Astrocyte of the spinal cord (primary cell): ENCODE results near the gene BAG3.

ENCODE experiments used
- DNase-seq: peaks from one replicate; pipeline ENCODE4 v3.0.0; 2011; ENCODE audit warnings: low read depth, low spot score
- H3K4me3 ChIP-seq: 2 replicates; pipeline ENCODE4 v1.5.1; 2011; ENCODE audit warnings: low read depth, mild to moderate bottlenecking, low read length, moderate library complexity
- CTCF ChIP-seq: IDR thresholded peaks from 2 replicates; pipeline ENCODE4 v1.5.1; 2012; ENCODE audit warnings: low read depth, mild to moderate bottlenecking, low read length, inconsistent platforms
- in situ Hi-C: cut with HindIII; loops from 2 replicates; pipeline ENCODE4 v1.10.0; 2017; ENCODE audit warnings: low sequenced_read_pairs

Gene BAG3

GRCh38 chr10:119688033-119688508 lies 36.9 kb downstream of the BAG3 start:
- no peak overlapping the region for H3K4me3 ChIP-seq
- no peak for DNase-seq
- TF ChIP-seq CTCF, result no peak
- in situ Hi-C loops, result no loop called here

- in situ Hi-C loops, result no loop called here
- DNase-seq, result no peak
- H3K4me3 ChIP-seq, result no peak overlapping the region
- no peak for TF ChIP-seq CTCF
Measured at GRCh38 chr10:119689016-119689580, 37.9 kb downstream of the BAG3 start.

DNA sequence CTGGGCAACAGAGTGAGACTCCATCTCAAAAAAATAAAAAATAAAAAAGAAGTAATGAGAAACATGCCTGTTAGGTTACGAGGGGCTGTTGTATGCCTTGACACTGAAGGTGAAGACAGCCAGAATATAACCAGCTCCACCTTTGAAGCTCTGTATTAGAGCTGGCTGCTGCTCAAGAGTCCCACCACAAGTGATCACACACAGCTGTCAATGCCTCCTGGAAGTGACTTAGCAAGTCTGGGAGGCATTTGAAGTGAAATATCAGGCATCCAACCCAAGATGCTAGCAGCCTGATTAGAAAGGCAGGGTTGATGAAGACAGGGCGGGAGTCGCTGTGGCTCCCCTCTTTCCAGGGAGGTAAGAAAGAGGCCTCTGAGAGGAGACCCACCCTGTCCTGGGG lies 40.5 kb downstream of the BAG3 start:
- no peak for DNase-seq
- in situ Hi-C loops, result no loop called here
- no peak for TF ChIP-seq CTCF
- no peak overlapping the region for H3K4me3 ChIP-seq

DNA sequence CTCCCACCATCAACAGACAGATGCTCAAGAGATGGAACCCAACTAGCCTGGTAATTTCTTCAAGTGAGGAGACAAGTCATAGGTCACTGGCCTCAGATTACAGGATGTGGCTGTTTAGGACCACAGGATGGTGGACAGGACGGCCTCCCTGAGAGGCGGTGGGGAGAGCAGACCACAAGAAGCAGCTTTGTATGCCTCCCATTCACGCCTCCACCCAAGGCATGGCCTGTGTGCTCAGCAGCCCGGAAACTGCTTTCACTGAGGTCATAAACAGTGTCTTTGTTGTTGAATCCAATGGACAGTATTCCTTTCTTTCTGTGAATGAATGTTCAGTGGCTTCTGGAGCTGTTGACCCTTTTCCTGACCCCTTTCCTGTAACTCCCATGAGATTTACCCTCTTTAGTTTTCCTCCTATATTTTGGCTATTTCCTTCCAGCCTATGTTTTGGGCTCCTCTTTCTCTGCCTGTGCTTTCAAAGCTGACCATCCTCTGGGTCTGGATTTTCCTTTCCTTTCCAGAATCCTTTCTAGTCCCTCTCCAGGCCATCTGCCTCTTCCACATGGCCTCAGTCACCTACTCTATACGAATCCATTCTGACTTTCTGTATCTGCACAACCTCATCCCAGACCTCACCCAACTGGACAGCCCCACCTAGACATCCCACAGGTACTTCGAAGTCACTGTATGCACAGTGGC lies 42.2 kb downstream of the BAG3 start:
- in situ Hi-C loops, result no loop called here
- no peak for TF ChIP-seq CTCF
- H3K4me3 ChIP-seq, result no peak overlapping the region
- DNase-seq, result peak; percentile 50

- no peak for DNase-seq
- no peak for TF ChIP-seq CTCF
- in situ Hi-C loops, result no loop called here
- no peak overlapping the region for H3K4me3 ChIP-seq
Measured at GRCh38 chr10:119694608-119695007, 43.4 kb downstream of the BAG3 start.

DNA sequence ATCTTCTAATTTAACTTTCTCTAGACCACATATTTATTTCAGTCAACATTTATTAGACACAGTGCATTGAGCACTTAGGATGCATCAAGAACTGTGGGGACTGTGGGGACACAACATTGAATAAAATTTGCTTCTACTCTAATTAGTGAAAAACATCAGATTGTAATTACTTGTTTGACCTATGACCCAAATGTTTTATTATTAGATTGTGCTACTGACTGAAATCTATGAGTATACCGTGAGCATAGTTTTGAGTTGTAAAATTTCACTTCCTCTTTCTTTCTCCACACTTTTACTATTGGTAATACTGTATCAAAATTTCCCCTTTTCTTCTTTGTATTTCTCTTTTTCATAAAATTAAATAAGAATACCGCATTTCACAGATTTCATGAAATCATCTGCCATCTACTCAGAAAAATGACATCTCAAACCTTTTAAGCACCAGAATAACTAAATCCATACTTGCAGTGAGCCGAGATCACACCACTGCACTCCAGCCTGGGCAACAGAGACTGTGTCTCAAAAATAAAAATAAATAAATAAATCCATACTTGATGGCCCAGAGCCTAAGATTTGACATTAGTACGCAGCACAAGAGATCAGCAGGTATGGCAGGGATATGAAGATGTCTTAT lies 49.3 kb downstream of the BAG3 start:
- in situ Hi-C loops, result no loop called here
- no peak for TF ChIP-seq CTCF

More for the DNA sequence above, 49.3 kb downstream of the BAG3 start:
- no peak for DNase-seq
- no peak overlapping the region for H3K4me3 ChIP-seq
